ENCODE data around the gene UBTD2. TPM values are rescaled to one million over a fixed set of nuclear protein-coding genes. Genes with fewer than 3 reads are reported as not detected.

Gene UBTD2
- total and polyA plus RNA-seq, 9 of the 15 experiments (the other 6 are each of a cell fraction or from before 2014, with no cell fraction given): 0.01 to 0.46 (median 0.15) TPM; not detected in 1

- BruUV-seq (replicated peaks): no TSS peak
- POLR2A ChIA-PET: interaction anchor here (0.5 to 1.1 kb wide), 4 partner anchors 8 to 561 kb away, joined by 3 to 4 read pairs (median 3); no protein-coding TSS in a partner anchor
- H3K4me2 ChIP-seq (ENCODE audit: insufficient read depth, low read length): peak overlapping the region; percentile 44; the same call in 1 of the 2 replicates
- peak overlapping the region in 1 of 2 experiments; percentile 1; a peak in 1 of 4 replicates for H3K9ac ChIP-seq (ENCODE audit: insufficient read depth in 1 of 2, low read depth in 2 of 2, low read length in 2 of 2)
- peaks cover 6 to 25% of the 10 kb centered on the region in 2 experiments; a peak in 4 of 5 replicates for H3K4me1 ChIP-seq (replicated peaks in 1 of 2; ENCODE audit: control insufficient read depth in 2 of 2, insufficient read depth in 2 of 2, low read length in 2 of 2)
- no peaks in the 10 kb centered on the region for H3K27me3 ChIP-seq (ENCODE audit: control insufficient read depth in 2 of 2, insufficient read depth in 2 of 2, low read length in 2 of 2)
- H3K9me3 ChIP-seq (replicated peaks; ENCODE audit: control insufficient read depth, insufficient read depth, low read depth, low read length): 0 out of 2 replicates have a peak, but pooled peaks cover 2% of the 10 kb centered on the region
- H3K79me2 ChIP-seq (ENCODE audit: control insufficient read depth, insufficient read depth, low read length): no peaks in the 10 kb centered on the region
- peak; percentile 93 for ATAC-seq
- H2AFZ ChIP-seq (ENCODE audit: low read depth, low read length): peak overlapping the region; percentile 49
- in situ Hi-C loops (cut with MboI): no loop called here
- DNase-seq (ENCODE audit: extremely low read depth in 1 of 4, low spot score in 3 of 4): peak; percentile 64 to 86 (median 73)
- 14% methylated on average over 18 of the region's 18 CpGs for WGBS (ENCODE audit: insufficient coverage, low coverage, missing lambda C conversion rate)
- no peak overlapping the region for H3K4me3 ChIP-seq
- FAIRE-seq: peak; percentile 85
- no peaks in the 10 kb centered on the region for H3K9me1 ChIP-seq (ENCODE audit: control insufficient read depth, insufficient read depth, low read length)
- intact Hi-C loops (cut with micrococcal nuclease): no loop called here
- H3K27ac ChIP-seq (ENCODE audit: extremely low read depth, low read depth, low read length): no peak overlapping the region; the same call in 2 of the 3 replicates
- CTCF ChIA-PET (ENCODE audit: low intra/inter-chr PET ratio): no interaction called here
- H3K36me3 ChIP-seq (ENCODE audit: control insufficient read depth, insufficient read depth, low read length): no peaks in the 10 kb centered on the region
- H4K20me1 ChIP-seq (replicated peaks; ENCODE audit: control insufficient read depth, insufficient read depth, low read length): no peaks in the 10 kb centered on the region
- TF ChIP-seq GTF2E2 (tag; IDR thresholded peaks at IDR 0.05): no peak
- TF ChIP-seq ETV1 (tag; conservative IDR thresholded peaks at IDR 0.05; ENCODE audit: low read depth): peak; percentile 74
- no peak for TF ChIP-seq THRAP3 (IDR thresholded peaks at IDR 0.05; ENCODE audit: borderline replicate concordance)
- no peak for TF ChIP-seq ATF1 (CRISPR knock-in tag; IDR thresholded peaks at IDR 0.05)
- 0 out of 2 replicates have a peak, but pooled peaks have one; percentile 19 for TF ChIP-seq ATF1 (tag; IDR thresholded peaks at IDR 0.05)
- peak in 1 of 2 experiments; percentile 42; a peak in 1 of 3 replicates for TF ChIP-seq CBX3 (IDR thresholded peaks at IDR 0.05; ENCODE audit: borderline replicate concordance in 1 of 2, low read length in 2 of 2)
- TF ChIP-seq SOX6 (IDR thresholded peaks at IDR 0.05): peak; percentile 35; the same call in 1 of the 2 replicates
- TF ChIP-seq MECOM (CRISPR knock-in tag; IDR thresholded peaks at IDR 0.05): no peak
- TF ChIP-seq SMAD4 (CRISPR knock-in tag; conservative IDR thresholded peaks at IDR 0.05): peak; percentile 41; the same call in 1 of the 2 replicates
- no peak for TF ChIP-seq MAFF (IDR thresholded peaks at IDR 0.05; ENCODE audit: low read length)
- TF ChIP-seq NCOR1 (IDR thresholded peaks at IDR 0.05): peak; percentile 17; the same call in 1 of the 2 replicates
- no peak for TF ChIP-seq NFE2L1 (tag; IDR thresholded peaks at IDR 0.05; ENCODE audit: borderline replicate concordance, low read depth)
- 0 out of 2 replicates have a peak, but pooled peaks have one; percentile 20 for TF ChIP-seq FOSL1 (tag; conservative IDR thresholded peaks at IDR 0.05)
- peak; percentile 86 for TF ChIP-seq CBFA2T3 (IDR thresholded peaks at IDR 0.05)
- TF ChIP-seq SIN3A (IDR thresholded peaks at IDR 0.05; ENCODE audit: borderline replicate concordance in 2 of 2, control insufficient read depth in 1 of 2, low read depth in 2 of 2, low read length in 2 of 2): no peak
- no peak for TF ChIP-seq PCBP2 (IDR thresholded peaks at IDR 0.05; ENCODE audit: low read depth, low read length, poor library complexity, severe bottlenecking)
- TF ChIP-seq ZNF644 (tag; IDR thresholded peaks at IDR 0.05; ENCODE audit: low read depth): no peak
- 0 out of 2 replicates have a peak, but pooled peaks have one; percentile 15 for TF ChIP-seq ESRRA (IDR thresholded peaks at IDR 0.05; ENCODE audit: borderline replicate concordance, low read depth)
- no peak for TF ChIP-seq ZC3H4 (CRISPR knock-in tag; IDR thresholded peaks at IDR 0.05; ENCODE audit: borderline replicate concordance)
- 0 out of 2 replicates have a peak, but pooled peaks have one; percentile 48 for TF ChIP-seq POLR2AphosphoS5 (IDR thresholded peaks at IDR 0.05; ENCODE audit: control insufficient read depth, insufficient read depth, low read depth, low read length)
- no peak for TF ChIP-seq ZNF24 (IDR thresholded peaks at IDR 0.05)
- no peak for TF ChIP-seq ZNF695 (CRISPR knock-in tag; IDR thresholded peaks at IDR 0.05)
These were observed 105.1 kb downstream of the UBTD2 start for GRCh38 chr5:172178301-172178987.
